ENCODE results near the gene RHOH. TPM values are rescaled to one million over a fixed set of nuclear protein-coding genes. Genes with fewer than 3 reads are reported as not detected.

RHOH gene
- total RNA-seq, 1 donor from 2014 or later: 3.2 TPM

DNA sequence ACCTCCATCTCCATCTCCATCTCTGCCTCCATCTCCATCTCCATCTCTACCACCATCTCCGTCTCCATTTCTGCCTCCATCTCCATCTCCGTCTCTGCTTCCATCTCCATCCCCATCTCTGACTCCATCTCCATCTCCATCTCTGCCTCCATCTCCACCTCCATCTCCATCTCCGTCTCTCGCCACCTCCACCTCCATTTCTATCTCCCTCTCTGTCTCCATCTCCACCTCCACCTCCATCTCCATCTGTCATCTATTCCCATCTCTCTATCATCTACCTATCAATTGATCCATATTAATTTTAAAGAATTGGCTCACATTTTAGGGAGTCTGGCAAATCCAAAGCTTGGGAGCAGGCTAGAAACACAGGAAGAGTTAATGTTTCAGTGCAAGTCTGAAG is 98.7 kb downstream of the RHOH start:
- Mint-ChIP-seq H3K4me1 (no peaks in the 10 kb centered on the region), H3K27ac (ENCODE audit: unreplicated experiment) (no peak overlapping the region), H3K36me3 (ENCODE audit: low read depth) (no peaks in the 10 kb centered on the region), H3K4me3 (no peak overlapping the region), H3K27me3 (ENCODE audit: low read depth) (peaks cover 5% of the 10 kb centered on the region), H3K9me3 (peaks cover 6% of the 10 kb centered on the region)
- no peak for DNase-seq (ENCODE audit: low read depth, low spot score)
- TF ChIP-seq, protein P1, sequence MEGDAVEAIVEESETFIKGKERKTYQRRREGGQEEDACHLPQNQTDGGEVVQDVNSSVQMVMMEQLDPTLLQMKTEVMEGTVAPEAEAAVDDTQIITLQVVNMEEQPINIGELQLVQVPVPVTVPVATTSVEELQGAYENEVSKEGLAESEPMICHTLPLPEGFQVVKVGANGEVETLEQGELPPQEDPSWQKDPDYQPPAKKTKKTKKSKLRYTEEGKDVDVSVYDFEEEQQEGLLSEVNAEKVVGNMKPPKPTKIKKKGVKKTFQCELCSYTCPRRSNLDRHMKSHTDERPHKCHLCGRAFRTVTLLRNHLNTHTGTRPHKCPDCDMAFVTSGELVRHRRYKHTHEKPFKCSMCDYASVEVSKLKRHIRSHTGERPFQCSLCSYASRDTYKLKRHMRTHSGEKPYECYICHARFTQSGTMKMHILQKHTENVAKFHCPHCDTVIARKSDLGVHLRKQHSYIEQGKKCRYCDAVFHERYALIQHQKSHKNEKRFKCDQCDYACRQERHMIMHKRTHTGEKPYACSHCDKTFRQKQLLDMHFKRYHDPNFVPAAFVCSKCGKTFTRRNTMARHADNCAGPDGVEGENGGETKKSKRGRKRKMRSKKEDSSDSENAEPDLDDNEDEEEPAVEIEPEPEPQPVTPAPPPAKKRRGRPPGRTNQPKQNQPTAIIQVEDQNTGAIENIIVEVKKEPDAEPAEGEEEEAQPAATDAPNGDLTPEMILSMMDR (conservative IDR thresholded peaks at IDR 0.05): no peak

Other genes with a start within 250 kb of the RHOH start
- 82.1 and 83.1 TPM in 2 replicates for gene PDS5A, start 219.1 kb upstream of the RHOH start, total RNA-seq
- gene N4BP2, start 140.2 kb upstream of the RHOH start, total RNA-seq: 24.7 and 25.2 TPM in 2 replicates
- gene CHRNA9, start 138.3 kb downstream of the RHOH start, total RNA-seq: not detected in 2 replicates